HL-60 (cell line): ENCODE measurements around the gene CRYZ.

ENCODE experiments used
- POLR2AphosphoS5 ChIP-seq: IDR thresholded peaks from 2 replicates; pipeline ENCODE4 v1.6.1; 2012; ENCODE audit warnings: low read depth
- TF ChIP-seq, protein P1 (sequence below): IDR thresholded peaks from one replicate; pipeline ENCODE4 v1.5.1; 2011; ENCODE audit warnings: low read length, control low read depth, inconsistent platforms; ENCODE audit not compliant: insufficient read depth

GRCh38 chr1:74684301-74684700, 48.5 kb downstream of the CRYZ start:
- TF ChIP-seq POLR2AphosphoS5 = no peak
- TF ChIP-seq, protein P1, sequence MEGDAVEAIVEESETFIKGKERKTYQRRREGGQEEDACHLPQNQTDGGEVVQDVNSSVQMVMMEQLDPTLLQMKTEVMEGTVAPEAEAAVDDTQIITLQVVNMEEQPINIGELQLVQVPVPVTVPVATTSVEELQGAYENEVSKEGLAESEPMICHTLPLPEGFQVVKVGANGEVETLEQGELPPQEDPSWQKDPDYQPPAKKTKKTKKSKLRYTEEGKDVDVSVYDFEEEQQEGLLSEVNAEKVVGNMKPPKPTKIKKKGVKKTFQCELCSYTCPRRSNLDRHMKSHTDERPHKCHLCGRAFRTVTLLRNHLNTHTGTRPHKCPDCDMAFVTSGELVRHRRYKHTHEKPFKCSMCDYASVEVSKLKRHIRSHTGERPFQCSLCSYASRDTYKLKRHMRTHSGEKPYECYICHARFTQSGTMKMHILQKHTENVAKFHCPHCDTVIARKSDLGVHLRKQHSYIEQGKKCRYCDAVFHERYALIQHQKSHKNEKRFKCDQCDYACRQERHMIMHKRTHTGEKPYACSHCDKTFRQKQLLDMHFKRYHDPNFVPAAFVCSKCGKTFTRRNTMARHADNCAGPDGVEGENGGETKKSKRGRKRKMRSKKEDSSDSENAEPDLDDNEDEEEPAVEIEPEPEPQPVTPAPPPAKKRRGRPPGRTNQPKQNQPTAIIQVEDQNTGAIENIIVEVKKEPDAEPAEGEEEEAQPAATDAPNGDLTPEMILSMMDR = no peak
